Measurements from ENCODE around the gene SIK3.

- TF ChIP-seq EZH2 (IDR thresholded peaks at IDR 0.05) (no peak), POLR2AphosphoS5 (IDR thresholded peaks at IDR 0.05; ENCODE audit: borderline replicate concordance, low read depth, low read length) (no peak), FOXP2 (optimal IDR thresholded peaks at IDR 0.05; ENCODE audit: control extremely low read depth, extremely low read length, insufficient read depth) (no peak)
Measured at GRCh38 chr11:116991491-116991890, 106.7 kb downstream of the SIK3 start.

Measured in SK-N-MC (cell line).